ENCODE results near the gene QKI. TPM values are rescaled to one million over a fixed set of nuclear protein-coding genes. Genes with fewer than 3 reads are reported as not detected.

The QKI gene
- total and polyA plus RNA-seq, 10 of the 15 experiments (the other 5 are each of a cell fraction or from before 2014, with no cell fraction given): 4.7 to 72.5 (median 38.9) TPM

DNA sequence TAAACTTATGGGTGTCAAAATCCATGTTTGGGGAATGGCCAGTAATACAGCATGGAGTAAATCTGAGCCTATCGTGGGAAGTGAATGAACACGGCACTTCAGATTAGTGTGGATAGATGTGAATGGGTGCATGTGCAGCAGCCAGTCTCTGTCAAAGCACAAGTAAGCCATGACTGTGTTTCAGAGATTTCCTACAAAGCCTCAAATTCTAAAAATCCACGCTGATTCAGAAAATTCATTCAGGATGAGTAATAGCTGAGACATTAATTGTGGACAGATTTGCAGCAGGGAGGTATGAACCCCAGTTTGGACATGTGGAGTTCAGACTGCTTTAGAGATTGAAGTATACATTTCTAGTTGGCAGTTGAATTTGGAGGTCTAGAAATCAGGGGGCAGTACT lies 115.1 kb downstream of the QKI start (continued):
- TF ChIP-seq, protein P1, sequence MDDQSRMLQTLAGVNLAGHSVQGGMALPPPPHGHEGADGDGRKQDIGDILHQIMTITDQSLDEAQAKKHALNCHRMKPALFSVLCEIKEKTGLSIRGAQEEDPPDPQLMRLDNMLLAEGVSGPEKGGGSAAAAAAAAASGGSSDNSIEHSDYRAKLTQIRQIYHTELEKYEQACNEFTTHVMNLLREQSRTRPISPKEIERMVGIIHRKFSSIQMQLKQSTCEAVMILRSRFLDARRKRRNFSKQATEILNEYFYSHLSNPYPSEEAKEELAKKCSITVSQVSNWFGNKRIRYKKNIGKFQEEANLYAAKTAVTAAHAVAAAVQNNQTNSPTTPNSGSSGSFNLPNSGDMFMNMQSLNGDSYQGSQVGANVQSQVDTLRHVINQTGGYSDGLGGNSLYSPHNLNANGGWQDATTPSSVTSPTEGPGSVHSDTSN (IDR thresholded peaks at IDR 0.05; ENCODE audit: insufficient replicate concordance, low read depth, low read length): no peak
- no peak for TF ChIP-seq CREM (IDR thresholded peaks at IDR 0.05; ENCODE audit: low read depth)
- no peak for TF ChIP-seq PAX5 (IDR thresholded peaks at IDR 0.05; ENCODE audit: borderline replicate concordance, low read depth, low read length)
- TF ChIP-seq, protein P2, sequence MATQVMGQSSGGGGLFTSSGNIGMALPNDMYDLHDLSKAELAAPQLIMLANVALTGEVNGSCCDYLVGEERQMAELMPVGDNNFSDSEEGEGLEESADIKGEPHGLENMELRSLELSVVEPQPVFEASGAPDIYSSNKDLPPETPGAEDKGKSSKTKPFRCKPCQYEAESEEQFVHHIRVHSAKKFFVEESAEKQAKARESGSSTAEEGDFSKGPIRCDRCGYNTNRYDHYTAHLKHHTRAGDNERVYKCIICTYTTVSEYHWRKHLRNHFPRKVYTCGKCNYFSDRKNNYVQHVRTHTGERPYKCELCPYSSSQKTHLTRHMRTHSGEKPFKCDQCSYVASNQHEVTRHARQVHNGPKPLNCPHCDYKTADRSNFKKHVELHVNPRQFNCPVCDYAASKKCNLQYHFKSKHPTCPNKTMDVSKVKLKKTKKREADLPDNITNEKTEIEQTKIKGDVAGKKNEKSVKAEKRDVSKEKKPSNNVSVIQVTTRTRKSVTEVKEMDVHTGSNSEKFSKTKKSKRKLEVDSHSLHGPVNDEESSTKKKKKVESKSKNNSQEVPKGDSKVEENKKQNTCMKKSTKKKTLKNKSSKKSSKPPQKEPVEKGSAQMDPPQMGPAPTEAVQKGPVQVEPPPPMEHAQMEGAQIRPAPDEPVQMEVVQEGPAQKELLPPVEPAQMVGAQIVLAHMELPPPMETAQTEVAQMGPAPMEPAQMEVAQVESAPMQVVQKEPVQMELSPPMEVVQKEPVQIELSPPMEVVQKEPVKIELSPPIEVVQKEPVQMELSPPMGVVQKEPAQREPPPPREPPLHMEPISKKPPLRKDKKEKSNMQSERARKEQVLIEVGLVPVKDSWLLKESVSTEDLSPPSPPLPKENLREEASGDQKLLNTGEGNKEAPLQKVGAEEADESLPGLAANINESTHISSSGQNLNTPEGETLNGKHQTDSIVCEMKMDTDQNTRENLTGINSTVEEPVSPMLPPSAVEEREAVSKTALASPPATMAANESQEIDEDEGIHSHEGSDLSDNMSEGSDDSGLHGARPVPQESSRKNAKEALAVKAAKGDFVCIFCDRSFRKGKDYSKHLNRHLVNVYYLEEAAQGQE (IDR thresholded peaks at IDR 0.05; ENCODE audit: low read depth, low read length): no peak

DNA sequence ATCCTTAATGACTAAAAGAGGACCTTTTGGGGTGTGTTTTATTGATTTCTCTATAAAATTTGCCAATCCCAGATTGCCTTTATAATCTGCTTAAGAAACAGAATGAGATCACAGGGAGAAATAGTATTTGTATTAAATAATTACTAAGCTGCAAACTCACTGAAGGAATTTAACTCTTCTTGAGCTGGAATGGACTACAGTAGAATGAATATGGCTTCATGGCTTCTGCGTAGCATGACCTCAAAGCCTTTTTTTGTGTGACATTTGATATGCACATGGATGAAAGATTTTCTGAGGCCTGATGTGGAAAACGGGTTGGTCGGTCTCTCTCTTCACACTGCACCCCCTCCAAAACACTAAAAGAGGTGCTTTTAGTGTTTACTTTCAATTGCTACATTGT lies 115.9 kb downstream of the QKI start:
- Histone ChIP-seq H3K4me2 (ENCODE audit: control insufficient read depth, insufficient read depth) (no peak overlapping the region), H3K36me3 (ENCODE audit: control insufficient read depth in 2 of 2, insufficient read depth in 2 of 2, low read length in 1 of 2) (no peaks in the 10 kb centered on the region), H4K20me1 (ENCODE audit: control insufficient read depth, insufficient read depth) (no peaks in the 10 kb centered on the region), H3K27ac (ENCODE audit: control insufficient read depth, insufficient read depth) (no peak overlapping the region), H3K79me2 (ENCODE audit: control insufficient read depth, insufficient read depth, low read length) (peaks cover 35% of the 10 kb centered on the region), H3K4me1 (ENCODE audit: control insufficient read depth, insufficient read depth, low read length) (no peaks in the 10 kb centered on the region), H3K9ac (ENCODE audit: control insufficient read depth, insufficient read depth, low read length) (no peak overlapping the region), H3K4me3 (no peak overlapping the region), H2AFZ (ENCODE audit: control insufficient read depth, low read depth, low read length) (no peak overlapping the region), H3K9me3 (replicated peaks; ENCODE audit: control insufficient read depth, insufficient read depth, low read length) (no peaks in the 10 kb centered on the region), H3K27me3 (replicated peaks in 1 of 2; ENCODE audit: control insufficient read depth in 2 of 2, insufficient read depth in 2 of 2, low read length in 1 of 2) (no peaks in the 10 kb centered on the region)
- BruUV-seq (replicated peaks): no TSS peak
- FAIRE-seq (no peak), DNase-seq (ENCODE audit: low read depth, low spot score) (no peak), ATAC-seq (no peak)
- ChIA-PET SMC1A (ENCODE audit: uncharacterized antibody, unreplicated experiment) (interaction anchor here (1.1 to 1.6 kb wide), 2 partner anchors 14 to 16 kb away, joined by 4 to 6 read pairs; no protein-coding TSS in a partner anchor), CTCF (interaction anchor here (0.7 kb wide), 1 partner anchor 13 kb away, joined by 4 read pairs; no protein-coding TSS in a partner anchor), RAD21 (ENCODE audit: unreplicated experiment) (no interaction called here), POLR2A (interaction anchor here (0.6 kb wide), 1 partner anchor 412 kb away, joined by 3 read pairs; no protein-coding TSS in a partner anchor)
- intact Hi-C loops (cut with micrococcal nuclease; ENCODE audit: unreplicated experiment): no loop called here
- in situ Hi-C loops (cut with MboI): no loop called here
- 98% methylated on average over 3 of the region's 3 CpGs for WGBS (ENCODE audit: insufficient coverage, insufficient replicate concordance, low lambda C conversion rate, missing lambda C conversion rate)
- TF ChIP-seq, protein P3, sequence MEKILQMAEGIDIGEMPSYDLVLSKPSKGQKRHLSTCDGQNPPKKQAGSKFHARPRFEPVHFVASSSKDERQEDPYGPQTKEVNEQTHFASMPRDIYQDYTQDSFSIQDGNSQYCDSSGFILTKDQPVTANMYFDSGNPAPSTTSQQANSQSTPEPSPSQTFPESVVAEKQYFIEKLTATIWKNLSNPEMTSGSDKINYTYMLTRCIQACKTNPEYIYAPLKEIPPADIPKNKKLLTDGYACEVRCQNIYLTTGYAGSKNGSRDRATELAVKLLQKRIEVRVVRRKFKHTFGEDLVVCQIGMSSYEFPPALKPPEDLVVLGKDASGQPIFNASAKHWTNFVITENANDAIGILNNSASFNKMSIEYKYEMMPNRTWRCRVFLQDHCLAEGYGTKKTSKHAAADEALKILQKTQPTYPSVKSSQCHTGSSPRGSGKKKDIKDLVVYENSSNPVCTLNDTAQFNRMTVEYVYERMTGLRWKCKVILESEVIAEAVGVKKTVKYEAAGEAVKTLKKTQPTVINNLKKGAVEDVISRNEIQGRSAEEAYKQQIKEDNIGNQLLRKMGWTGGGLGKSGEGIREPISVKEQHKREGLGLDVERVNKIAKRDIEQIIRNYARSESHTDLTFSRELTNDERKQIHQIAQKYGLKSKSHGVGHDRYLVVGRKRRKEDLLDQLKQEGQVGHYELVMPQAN (conservative IDR thresholded peaks at IDR 0.05): no peak
- no peak for TF ChIP-seq CHD1 (IDR thresholded peaks at IDR 0.05; ENCODE audit: low read depth, low read length)
- no peak for TF ChIP-seq KLF5 (IDR thresholded peaks at IDR 0.05; ENCODE audit: partially characterized antibody)
- TF ChIP-seq CBX3 (IDR thresholded peaks at IDR 0.05; ENCODE audit: borderline replicate concordance, low read depth): no peak
- TF ChIP-seq RCOR1 (conservative IDR thresholded peaks at IDR 0.05; ENCODE audit: low read depth, low read length): no peak
- TF ChIP-seq YBX1 (IDR thresholded peaks at IDR 0.05): no peak
- TF ChIP-seq FOXK2 (IDR thresholded peaks at IDR 0.05): no peak
- TF ChIP-seq, protein P4, sequence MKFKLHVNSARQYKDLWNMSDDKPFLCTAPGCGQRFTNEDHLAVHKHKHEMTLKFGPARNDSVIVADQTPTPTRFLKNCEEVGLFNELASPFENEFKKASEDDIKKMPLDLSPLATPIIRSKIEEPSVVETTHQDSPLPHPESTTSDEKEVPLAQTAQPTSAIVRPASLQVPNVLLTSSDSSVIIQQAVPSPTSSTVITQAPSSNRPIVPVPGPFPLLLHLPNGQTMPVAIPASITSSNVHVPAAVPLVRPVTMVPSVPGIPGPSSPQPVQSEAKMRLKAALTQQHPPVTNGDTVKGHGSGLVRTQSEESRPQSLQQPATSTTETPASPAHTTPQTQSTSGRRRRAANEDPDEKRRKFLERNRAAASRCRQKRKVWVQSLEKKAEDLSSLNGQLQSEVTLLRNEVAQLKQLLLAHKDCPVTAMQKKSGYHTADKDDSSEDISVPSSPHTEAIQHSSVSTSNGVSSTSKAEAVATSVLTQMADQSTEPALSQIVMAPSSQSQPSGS (IDR thresholded peaks at IDR 0.05; ENCODE audit: low read length): no peak
- TF ChIP-seq EGR1 (IDR thresholded peaks at IDR 0.05; ENCODE audit: borderline replicate concordance in 1 of 2, low read depth in 2 of 2, low read length in 2 of 2): no peak
- no peak for TF ChIP-seq TCF3 (IDR thresholded peaks at IDR 0.05; ENCODE audit: borderline replicate concordance, insufficient read depth, low read depth, low read length)
